Measurements from ENCODE around the gene CNNM3. TPM values are rescaled to one million over a fixed set of nuclear protein-coding genes. Genes with fewer than 3 reads are reported as not detected.

The CNNM3 gene
- total RNA-seq, 1 donor from 2014 or later, result 20.9 TPM

- peaks cover 29% of the 10 kb centered on the region for H3K4me1 Mint-ChIP-seq (ENCODE audit: unreplicated experiment)
- no peak overlapping the region for H3K4me3 Mint-ChIP-seq (ENCODE audit: unreplicated experiment)
Measured at GRCh38 chr2:96819128-96819875, 3.2 kb downstream of the CNNM3 start.

GRCh38 chr2:96819876-96820511 lies 3.9 kb downstream of the CNNM3 start:
- H3K9me3 Mint-ChIP-seq (ENCODE audit: unreplicated experiment), result no peaks in the 10 kb centered on the region
- H3K27ac Mint-ChIP-seq (ENCODE audit: unreplicated experiment), result no peak overlapping the region
- H3K4me3 Mint-ChIP-seq (ENCODE audit: unreplicated experiment), result no peak overlapping the region
- DNase-seq (ENCODE audit: extremely low spot score, unreplicated experiment), result no peak
- H3K27me3 Mint-ChIP-seq (ENCODE audit: unreplicated experiment), result no peaks in the 10 kb centered on the region
- peaks cover 18% of the 10 kb centered on the region for H3K36me3 Mint-ChIP-seq (ENCODE audit: unreplicated experiment)
- TF ChIP-seq CTCF (IDR thresholded peaks at IDR 0.05), result no peak
- peaks cover 30% of the 10 kb centered on the region for H3K4me1 Mint-ChIP-seq (ENCODE audit: unreplicated experiment)

More at GRCh38 chr2:96819128-96819875, 3.2 kb downstream of the CNNM3 start:
- Mint-ChIP-seq H3K36me3 (ENCODE audit: unreplicated experiment) (peaks cover 18% of the 10 kb centered on the region), H3K27me3 (ENCODE audit: unreplicated experiment) (no peaks in the 10 kb centered on the region), H3K27ac (ENCODE audit: unreplicated experiment) (no peak overlapping the region), H3K9me3 (ENCODE audit: unreplicated experiment) (no peaks in the 10 kb centered on the region)
- no peak for DNase-seq (ENCODE audit: extremely low spot score, unreplicated experiment)
- TF ChIP-seq CTCF (IDR thresholded peaks at IDR 0.05), result no peak

- no peak for TF ChIP-seq CTCF (IDR thresholded peaks at IDR 0.05)
- DNase-seq (ENCODE audit: extremely low spot score, unreplicated experiment), result no peak
- no peak overlapping the region for H3K27ac Mint-ChIP-seq (ENCODE audit: unreplicated experiment)
- H3K4me3 Mint-ChIP-seq (ENCODE audit: unreplicated experiment), result no peak overlapping the region
- no peaks in the 10 kb centered on the region for H3K27me3 Mint-ChIP-seq (ENCODE audit: unreplicated experiment)
- peaks cover 22% of the 10 kb centered on the region for H3K4me1 Mint-ChIP-seq (ENCODE audit: unreplicated experiment)
- H3K36me3 Mint-ChIP-seq (ENCODE audit: unreplicated experiment), result peaks cover 18% of the 10 kb centered on the region
- H3K9me3 Mint-ChIP-seq (ENCODE audit: unreplicated experiment), result no peaks in the 10 kb centered on the region
Measured at GRCh38 chr2:96821113-96821675, 5.1 kb downstream of the CNNM3 start.

DNA sequence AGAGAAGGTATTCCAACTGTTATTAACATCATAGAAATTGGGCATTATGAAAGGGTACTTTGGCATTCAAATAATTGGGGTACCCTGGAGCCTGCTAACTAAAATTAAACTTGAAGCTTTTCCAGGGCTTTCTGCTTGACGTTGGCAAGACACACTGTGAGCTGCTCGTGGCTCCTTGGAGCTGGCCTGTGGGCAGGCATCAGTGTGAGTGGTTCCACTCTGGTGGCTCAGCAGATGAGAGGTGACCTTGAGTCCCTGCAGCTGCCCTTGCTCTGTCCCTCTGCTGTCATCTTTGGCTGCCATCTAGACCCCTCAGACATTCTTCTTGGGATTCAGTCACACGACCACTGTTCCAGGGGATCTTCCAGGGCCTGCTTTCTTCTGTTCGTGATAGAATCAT lies 6.7 kb downstream of the CNNM3 start:
- TF ChIP-seq CTCF (IDR thresholded peaks at IDR 0.05), result no peak
- H3K27me3 Mint-ChIP-seq (ENCODE audit: unreplicated experiment), result no peaks in the 10 kb centered on the region
- no peaks in the 10 kb centered on the region for H3K9me3 Mint-ChIP-seq (ENCODE audit: unreplicated experiment)
- peaks cover 18% of the 10 kb centered on the region for H3K36me3 Mint-ChIP-seq (ENCODE audit: unreplicated experiment)
- no peak overlapping the region for H3K27ac Mint-ChIP-seq (ENCODE audit: unreplicated experiment)
- no peak overlapping the region for H3K4me3 Mint-ChIP-seq (ENCODE audit: unreplicated experiment)
- peaks cover 15% of the 10 kb centered on the region for H3K4me1 Mint-ChIP-seq (ENCODE audit: unreplicated experiment)
- DNase-seq (ENCODE audit: extremely low spot score, unreplicated experiment), result no peak

DNA sequence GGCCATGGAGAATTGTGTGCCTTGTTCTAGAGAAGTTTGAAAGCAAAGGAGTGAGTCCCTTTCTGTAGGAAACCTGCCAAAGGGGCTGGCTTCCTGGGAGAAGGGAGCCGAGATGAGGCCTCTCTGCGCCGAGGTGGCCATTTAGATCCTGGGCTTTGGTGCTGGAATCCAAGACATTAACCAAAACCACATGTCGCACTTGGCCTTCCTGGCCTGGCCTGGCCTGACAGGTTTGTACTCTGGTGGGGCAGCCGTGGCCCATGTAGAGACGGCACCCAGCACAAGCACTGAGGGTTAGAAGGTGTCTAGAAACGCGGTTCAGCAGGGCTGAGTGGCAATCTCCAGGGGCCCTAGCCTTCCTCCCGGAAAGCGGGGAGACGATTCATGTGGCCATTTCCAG lies 7.1 kb downstream of the CNNM3 start:
- H3K27ac Mint-ChIP-seq (ENCODE audit: unreplicated experiment), result no peak overlapping the region
- no peak overlapping the region for H3K4me3 Mint-ChIP-seq (ENCODE audit: unreplicated experiment)
- H3K4me1 Mint-ChIP-seq (ENCODE audit: unreplicated experiment), result peaks cover 13% of the 10 kb centered on the region
- H3K27me3 Mint-ChIP-seq (ENCODE audit: unreplicated experiment), result no peaks in the 10 kb centered on the region
- H3K36me3 Mint-ChIP-seq (ENCODE audit: unreplicated experiment), result peaks cover 18% of the 10 kb centered on the region
- no peaks in the 10 kb centered on the region for H3K9me3 Mint-ChIP-seq (ENCODE audit: unreplicated experiment)
- TF ChIP-seq CTCF (IDR thresholded peaks at IDR 0.05), result no peak
- no peak for DNase-seq (ENCODE audit: extremely low spot score, unreplicated experiment)

All from osteocyte (in vitro differentiated cells).